GM21619 (cell line): ENCODE results near the gene DACT2.
"Not testable (repeated sequence)": the region's sequence is repeated elsewhere in the genome, so short reads cannot be mapped to it uniquely, and the experiment has no call there.

Experiments used
- ATAC-seq: cut with Tn5 transposase; IDR thresholded peaks from one replicate; pipeline ENCODE4 v1.9.1; 2021; ENCODE audit not compliant: unreplicated experiment

DACT2 gene, protein sequence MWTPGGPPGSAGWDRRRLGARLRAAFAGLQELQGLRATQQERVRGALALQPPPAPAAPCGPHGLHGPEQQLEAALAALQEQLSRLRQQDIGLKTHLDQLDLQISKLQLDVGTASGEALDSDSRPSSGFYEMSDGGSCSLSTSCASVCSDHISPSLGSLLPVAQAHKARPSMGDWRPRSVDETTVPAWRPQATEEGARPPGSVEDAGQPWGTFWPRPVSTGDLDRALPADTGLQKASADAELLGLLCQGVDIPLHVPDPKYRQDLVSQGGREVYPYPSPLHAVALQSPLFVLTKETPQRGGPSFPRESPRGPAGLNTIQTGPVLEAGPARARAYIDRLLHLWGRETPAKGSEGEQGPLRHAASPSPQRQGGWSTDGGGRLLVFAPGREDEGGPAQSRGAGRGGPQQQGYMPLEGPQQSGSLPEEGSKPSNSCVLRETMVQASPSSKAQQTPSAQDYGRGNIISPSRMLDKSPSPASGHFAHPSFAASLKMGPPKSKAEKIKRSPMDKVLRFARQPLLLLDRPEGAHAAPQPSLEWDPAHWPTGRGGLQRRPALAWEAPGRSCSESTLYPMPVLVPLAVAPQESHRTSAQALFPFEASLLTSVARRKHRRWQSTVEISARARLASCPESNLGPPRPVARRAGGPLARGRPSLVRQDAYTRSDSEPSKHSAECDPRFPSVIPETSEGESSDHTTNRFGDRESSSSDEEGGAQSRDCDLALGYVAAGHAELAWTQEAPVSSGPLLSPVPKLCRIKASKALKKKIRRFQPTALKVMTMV

DNA sequence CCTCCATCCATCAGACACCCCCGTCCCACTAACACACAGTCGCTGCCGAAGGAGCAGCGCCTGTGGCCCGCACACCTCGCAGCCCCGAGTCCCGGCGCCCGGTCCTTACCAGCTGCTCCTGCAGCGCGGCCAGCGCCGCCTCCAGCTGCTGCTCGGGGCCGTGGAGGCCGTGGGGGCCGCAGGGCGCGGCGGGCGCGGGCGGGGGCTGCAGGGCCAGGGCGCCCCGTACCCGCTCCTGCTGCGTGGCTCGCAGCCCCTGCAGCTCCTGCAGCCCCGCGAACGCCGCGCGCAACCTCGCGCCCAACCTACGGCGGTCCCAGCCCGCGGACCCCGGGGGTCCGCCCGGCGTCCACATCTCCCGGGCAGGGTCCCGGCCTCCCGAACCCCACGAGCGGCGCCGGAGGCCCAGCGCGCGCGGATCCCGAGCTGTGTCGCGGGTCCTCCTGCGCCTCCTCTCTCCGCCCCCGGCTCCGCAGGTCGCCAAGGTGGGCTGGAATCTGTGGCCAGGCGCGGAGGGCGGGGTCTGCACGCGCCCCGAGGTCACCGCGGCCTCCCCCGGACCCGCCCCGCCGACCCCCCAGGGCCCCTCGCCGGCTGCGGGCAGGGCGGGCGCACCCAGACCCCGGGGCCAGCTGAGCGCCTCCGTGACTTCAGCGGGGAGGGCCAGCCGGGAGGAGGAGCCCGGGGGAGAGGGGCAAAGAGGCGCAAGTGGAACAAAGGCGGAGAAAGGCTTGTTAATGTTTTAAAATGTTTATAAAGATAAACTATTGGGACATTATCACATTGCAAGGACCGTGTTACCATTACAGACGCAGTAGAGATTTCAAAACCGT, at the start of gene DACT2:
TSS of gene DACT2 (minus strand) at position 499 of the 833 bp plus-strand sequence. CDS start at position 355, 144 bp downstream.
- no peak for ATAC-seq

DNA sequence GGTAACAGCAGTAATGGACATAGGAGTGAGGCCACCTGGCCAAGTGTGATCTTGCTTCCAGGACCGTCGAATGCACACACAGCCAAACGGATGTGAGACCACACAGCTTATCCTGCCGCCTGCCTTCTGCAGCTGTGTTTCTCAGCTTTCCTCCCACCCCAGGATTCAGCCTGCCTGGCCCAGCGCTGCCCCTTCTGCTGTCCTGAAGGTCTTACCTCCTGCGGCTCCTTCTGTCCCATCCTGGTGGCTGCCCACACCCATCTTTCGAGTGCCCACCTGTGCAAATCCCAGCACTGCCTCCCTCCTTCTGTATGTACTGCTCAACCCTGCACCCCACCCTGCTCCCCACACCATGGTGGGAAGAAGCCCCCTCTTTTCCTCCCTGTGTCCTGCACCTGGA, 49.4 kb upstream of the DACT2 start:
- no peak for ATAC-seq

DNA sequence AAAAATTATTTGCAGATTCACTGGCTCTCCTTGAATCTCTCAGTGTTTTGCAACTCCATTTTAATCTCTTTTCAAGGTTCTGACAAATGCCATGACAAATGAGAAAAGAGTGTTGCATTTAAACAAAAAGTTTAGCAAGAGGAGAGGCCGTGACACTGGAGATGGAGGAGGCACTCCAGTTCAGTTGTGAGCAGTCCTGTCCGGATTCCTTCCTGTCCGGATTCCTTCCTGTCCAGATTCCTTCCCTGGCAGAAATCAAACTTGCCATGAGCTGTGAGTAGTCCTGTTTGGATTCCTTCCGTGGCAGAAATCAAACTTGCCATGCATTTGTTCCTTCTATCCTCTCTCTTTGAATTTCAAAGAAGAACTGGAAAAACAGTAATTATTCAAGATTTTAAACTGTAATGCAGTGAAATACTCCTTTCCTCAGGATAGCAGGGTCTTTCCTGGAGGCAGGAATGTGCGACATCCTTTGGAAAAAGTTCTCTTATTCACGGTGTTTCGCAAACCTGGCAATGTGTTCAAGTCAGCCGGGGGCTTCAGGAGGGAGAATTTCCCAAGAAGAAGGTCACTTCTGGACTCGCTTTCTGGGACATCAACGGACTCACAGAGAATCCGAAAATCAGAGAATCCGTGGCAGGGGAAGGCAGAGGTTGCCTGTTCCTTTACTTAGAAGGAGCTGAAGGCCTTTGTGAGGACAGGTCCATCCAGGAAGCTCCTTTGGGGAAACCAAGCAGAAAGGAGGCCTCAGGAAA, 48.7 kb upstream of the DACT2 start:
- ATAC-seq = no peak

DNA sequence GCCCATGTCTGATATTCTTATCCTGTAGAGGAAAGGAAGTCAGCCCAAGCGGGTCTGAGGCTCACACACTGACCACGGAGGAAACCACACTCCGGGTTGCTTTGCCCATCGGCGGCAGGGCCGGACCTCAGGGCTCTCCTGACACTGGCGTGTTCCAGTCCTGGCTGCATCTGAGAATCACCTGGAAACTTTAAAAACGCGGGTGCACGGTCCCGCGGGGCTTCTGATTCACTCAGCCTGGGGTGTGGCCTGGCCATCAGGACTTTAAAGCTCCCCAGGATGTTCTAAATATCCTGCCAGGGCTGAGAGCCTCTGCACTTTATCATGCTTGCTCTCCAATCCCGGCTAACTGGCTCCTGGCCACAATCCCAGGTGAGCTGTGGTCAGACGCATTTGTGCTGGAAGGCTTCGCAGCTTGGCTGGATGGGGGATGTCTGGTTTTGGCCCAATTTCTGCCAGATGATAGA, 47.7 kb upstream of the DACT2 start:
- ATAC-seq = no peak

DNA sequence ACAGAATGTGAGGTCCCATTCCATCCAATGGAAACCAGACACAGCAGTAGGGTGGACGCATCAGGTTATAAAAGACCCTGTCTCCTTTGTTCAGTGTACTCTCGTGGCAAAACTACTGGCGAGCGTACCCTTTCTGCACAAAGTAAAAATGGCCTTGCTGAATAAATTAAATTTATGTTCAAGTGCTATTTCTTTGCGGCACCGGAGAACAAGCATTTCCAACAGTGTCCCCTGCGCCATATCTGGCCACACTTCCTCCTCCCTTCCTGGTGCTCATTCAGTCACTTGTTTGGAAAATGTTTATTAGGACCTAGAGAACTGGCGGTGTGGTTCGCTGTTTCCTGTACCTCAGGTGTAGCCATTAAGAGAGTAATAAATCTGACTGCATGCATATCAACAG, 46.9 kb upstream of the DACT2 start:
- no peak for ATAC-seq

DNA sequence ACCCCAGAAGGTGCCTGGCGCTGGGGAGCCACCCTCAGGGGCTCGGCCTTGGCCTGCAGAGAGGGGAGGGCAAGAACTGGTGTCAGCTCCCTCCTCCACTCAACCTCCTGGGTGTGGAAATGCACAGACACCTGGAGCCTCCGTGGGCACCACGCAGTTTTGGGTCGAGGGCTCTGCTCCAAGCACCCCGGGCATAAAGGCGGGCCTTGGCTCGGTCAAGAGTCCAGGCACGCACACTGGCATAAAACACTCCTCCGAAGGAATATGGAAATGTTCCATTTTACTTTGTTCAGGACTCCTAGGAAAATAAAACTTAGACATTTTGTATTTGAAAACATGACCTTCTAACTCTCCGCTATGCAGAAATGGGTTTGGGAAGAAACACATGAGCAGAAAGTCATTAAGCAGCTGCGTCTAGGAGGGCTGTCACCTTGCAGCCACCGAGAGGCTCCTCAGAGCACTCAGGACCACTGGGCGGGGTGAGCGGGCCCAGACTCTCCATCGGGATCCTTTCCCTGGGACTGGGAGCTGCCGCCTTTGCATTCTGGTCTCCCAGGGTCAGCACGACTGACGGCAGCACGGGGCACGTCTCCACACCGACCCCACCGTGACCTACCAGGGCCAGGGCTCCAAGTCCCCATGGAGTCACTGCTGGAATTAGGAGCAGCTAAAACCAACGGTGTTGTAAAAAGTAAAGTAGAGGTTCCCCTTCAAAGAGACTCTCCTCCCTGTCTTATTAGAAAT, 46.0 kb upstream of the DACT2 start:
- no peak for ATAC-seq

DNA sequence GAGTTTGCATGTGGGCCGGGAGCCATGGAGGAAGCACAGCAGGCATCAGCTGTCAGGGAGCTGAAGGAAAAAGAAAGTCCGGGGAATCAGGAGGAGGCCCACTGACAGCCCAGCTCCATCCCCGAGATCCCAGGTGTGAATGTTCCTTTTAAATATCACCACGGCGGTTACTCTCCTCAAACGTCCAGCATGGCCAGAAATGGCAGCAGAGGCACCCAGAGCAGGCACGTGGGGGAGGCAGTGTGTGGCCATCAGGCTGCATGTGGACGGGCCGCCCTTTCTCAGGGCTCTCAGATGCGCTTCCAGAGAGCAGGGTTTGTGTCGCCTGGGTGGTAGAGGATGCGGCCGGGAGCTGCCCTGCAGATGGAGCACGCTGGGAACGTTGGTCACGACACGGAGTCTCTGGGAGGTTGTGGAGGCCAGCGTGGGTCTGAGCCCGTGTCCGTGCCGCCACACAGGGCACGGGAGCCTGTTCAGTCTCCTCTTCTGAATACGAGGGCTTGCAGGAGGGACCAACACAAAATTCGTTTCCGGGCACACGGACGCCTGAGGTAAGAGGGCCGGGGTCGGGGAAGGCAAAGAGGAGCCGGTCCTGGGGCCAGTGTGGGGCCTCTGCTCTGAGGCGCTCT, 45.3 kb upstream of the DACT2 start:
- ATAC-seq = no peak

DNA sequence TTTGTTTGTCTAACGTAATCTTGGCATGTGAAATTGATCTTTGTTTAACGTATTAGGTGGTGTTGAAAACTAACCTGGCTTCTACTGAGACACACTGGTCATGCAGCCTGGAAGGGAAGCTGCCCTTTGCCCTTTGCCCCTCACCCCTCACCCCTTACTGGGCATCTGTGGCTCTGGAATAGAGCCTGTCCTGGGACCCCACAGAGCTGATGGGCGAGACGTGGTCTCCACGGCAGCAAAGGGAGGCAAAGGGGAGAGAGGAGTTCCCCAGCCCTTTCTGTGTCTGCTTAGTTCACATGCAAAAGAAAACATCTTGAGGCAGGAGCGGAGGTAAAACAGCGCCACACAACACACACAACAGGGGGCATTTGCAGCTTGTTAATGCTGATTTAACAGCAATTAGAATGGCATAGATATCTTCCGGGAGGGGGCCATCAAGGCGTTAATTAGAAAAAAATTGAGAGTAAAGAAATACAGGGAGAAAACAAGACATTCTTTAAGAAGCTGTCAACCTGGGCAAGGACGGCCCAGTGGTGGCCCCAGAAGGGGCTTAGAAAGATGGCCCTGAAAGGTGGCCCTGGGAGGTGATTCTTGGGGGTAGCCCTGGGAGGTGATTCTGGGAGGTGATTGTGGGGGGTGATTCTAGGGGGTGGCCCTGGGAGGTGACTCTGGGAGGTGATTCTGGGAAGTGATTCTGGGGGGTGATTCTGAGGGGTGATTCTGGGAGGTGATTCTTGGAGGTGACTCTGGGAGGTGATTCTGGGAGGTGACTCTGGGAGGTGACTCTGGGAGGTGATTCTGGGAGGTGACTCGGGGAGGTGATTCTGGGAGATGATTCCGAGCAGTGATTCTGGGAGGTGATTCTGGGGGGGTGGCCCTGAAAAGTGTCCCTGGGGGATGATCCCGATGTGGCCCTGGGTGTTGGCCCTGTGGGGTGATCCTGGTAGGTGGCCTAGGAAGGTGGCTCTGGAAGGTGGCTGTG, 44.5 kb upstream of the DACT2 start:
- no peak for ATAC-seq

DNA sequence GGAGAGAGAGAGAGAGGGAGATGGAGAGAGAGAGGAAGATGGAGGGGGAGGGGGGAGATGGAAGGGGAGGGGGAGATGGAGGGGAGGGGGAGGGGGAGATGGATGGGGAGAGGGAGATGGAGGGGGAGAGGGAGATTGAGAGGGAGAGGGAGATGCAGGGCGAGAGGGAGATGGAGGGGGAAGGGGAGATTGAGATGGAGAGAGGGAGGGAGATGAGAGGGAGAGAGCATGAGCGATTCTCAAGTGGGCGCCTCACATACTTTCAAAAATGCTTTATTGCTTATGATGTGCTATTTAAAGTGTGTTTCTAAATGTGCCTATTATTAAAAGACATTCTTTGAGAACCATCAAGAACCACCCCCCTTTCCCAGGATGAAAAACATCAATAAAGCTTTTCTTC, 43.7 kb upstream of the DACT2 start:
- ATAC-seq = no peak

DNA sequence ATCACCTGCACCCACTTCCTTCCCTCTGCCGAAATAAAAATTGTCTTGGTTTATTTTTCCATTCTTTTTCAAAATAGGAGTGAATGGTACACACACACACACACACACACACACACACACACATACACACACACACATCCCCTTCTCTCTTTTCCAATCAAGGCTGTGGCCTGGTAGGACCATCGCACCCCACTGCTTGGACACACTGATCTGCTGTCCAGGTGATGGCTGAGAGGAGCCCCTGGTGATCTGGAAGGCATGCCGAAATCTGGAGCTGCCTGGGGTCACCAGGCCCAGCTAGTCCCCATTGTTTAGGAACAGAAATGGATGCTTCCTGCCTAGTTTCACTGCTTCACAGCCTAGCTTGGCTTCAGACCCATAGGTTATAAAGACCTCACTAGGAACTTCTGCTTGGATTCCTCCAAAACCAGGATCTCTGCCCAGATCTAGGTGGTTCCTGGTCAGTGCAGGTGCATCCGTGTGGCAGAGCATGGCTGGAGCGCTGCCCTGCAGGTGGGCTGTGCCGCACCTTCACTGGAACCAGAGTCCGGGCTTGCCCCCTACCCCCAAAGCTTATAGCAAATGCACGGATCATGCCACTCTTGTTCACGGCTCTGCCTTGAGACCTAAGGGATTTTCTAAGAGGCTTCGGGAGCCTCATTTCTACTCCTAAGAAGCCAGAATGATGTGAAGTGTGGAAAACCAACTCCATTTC, 42.9 kb upstream of the DACT2 start:
- ATAC-seq = no peak

DNA sequence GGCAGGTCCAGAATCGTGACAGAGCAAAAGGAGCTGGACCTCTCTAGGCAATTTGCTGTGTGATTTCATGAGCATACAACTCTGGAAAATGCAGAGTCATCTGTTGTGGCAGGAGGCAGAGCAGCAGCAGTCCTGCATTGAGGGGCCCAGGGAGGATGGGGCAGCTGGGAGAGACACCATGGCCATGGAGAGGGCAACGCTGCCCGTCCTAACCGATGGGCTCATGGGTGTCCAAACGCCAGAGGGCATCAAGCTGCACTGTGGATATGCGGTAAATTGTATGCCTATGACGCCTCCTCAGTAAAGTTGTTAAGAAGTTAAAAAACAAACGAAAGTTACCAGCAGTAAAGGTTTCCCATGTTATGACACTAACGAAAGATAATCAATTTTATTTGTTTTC, 42.2 kb upstream of the DACT2 start:
- ATAC-seq = no peak

DNA sequence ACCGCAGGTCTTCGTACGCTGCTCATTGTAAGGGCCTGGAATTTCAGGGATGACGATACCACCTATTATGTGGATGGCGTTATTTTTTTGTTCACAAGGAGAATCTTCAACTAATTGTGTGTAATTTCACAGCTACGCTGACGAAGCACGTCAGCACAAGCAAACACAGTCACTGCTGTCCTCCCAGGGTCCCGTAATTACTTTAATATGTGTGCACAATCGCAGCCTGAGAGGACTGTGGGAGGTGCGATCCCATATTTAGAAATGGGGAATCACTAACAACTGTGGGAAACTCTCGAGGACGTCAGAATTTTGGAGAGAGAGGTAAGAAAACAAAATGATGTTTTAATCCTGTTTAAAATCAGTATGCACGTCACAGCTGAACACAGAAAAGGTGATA, 40.2 kb upstream of the DACT2 start:
- ATAC-seq = no peak

DNA sequence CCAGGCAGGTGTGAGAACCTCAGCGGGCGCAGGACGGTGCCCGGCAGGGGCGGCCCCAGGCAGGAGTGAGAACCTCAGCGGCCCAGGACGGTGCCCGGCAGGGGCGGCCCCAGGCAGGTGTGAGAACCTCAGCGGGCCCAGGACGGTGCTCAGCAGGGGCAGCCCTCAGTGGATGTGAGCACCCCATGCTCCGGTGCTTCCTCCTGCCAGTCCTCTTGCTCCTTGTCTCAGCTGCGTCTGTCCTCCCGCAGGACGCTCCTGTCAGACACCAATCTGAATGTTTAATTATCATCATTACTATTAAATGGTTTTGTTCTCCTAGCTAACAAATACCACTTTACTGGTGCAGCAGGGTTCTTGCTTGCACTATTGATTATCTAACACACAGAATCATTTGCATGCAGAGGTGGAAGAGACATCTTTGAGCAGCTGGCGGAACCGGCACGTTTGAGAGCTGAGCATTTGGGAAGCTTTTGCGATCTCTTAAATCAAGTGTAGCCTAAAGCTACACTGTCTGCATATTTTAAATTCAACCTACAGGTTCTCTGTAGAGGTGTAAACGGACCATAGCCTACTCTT, 39.4 kb upstream of the DACT2 start:
- ATAC-seq = no peak

DNA sequence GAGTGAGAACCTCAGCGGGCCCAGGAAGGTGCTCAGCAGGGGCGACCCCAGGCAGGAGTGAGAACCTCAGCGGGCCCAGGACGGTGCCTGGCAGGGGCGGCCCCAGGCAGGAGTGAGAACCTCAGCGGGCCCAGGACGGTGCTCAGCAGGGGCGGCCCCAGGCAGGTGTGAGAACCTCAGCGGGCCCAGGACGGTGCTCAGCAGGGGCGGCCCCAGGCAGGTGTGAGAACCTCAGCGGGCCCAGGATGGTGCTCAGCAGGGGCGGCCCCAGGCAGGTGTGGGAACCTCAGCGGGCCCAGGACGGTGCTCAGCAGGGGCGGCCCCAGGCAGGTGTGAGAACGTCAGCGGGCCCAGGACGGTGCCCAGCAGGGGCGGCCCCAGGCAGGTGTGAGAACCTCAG, 37.3 kb upstream of the DACT2 start:
- ATAC-seq = not testable (repeated sequence)

DNA sequence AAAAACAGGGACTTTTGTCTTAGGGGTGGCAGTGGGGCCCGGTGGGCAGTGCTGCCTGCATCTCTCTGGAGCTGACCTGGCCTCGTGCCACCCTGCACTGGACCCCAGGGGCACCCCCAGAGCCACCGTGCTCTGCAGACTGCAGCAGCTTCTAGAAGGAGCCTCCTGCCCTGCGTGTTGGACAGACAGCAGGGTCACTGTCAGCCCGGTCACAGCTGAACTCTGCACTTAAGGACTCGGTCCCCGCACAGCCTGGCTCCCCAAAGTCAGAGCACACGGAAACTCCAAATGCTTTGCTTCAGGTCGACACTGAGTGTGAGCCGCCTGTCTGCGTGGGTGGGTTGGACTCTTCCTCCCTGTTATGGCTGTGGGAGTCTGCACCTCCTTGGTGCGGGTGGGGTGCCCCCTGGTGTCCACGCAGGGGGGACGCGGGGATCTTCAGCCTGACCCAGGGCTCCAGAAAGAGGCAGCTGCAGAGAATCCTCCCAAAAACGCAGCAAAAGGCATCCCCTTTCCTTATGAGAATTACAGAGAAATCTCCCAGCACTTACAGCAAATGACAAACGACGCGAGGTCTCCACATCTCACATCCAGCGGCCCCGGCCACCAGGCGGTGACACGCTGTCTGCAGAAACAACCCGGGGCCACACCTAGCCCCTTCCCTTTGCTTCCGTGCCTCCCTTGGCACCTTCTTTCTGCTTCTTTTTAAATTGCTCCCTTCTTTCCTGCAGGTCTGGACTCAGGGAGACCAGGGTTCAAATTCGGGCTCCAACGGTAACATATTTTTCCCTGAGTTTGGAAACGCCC, 36.3 kb upstream of the DACT2 start:
- no peak for ATAC-seq

DNA sequence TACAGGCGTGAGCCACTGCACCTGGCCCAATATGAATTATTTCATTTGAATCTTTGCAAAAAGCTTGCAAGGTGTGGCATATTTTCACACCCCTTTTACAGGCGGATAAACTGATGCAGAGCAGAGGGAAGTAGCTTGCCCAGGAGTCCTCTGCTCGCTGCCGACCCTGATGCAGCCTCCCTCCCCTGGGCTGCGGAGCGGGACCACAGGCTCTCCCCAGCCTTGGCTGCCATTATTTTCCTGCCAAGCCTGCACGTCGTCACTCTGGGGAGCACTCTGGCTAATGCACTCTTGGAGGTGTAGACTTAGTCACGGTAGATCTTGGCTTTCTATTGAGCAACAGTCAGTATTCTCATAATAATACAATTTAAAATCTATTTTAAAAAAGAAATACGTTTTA, 34.8 kb upstream of the DACT2 start:
- no peak for ATAC-seq
